Astrocyte (in vitro differentiated cells and primary cell): ENCODE data around the gene PRPSAP1. TPM values are rescaled to one million over a fixed set of nuclear protein-coding genes. Genes with fewer than 3 reads are reported as not detected.

ENCODE experiments used
- DNase-seq: peaks from one replicate; pipeline ENCODE4 v3.0.0-alpha.2; 2010; ENCODE audit warnings: low read depth
- FAIRE-seq: peaks from 2 replicates; lab custom pipeline; 2011; peaks lifted over from hg19 to GRCh38; lab: Jason Lieb, UNC
- H2AFZ ChIP-seq: 2 replicates; pipeline ENCODE4 v1.6.0; 2012; ENCODE audit warnings: low read depth, low read length, inconsistent platforms
- H3K27ac ChIP-seq: 2 replicates; pipeline ENCODE4 v1.5.1; 2011; ENCODE audit warnings: low read depth, low read length, inconsistent platforms
- H3K27me3 ChIP-seq: 2 replicates; pipeline ENCODE4 v1.6.0; 2011; ENCODE audit warnings: low read length, inconsistent platforms; ENCODE audit not compliant: insufficient read depth
- H3K36me3 ChIP-seq: 2 replicates; pipeline ENCODE4 v1.5.1; 2011; ENCODE audit warnings: low read length, inconsistent platforms; ENCODE audit not compliant: insufficient read depth
- H3K4me1 ChIP-seq: 2 replicates; pipeline ENCODE4 v1.5.1; 2011; ENCODE audit warnings: low read length, inconsistent platforms; ENCODE audit not compliant: insufficient read depth
- H3K4me2 ChIP-seq: 2 replicates; pipeline ENCODE4 v1.6.0; 2012; ENCODE audit warnings: low read length, inconsistent platforms
- H3K4me3 ChIP-seq: 2 replicates; pipeline ENCODE4 v1.5.1; 2011; ENCODE audit warnings: low read depth, mild to moderate bottlenecking, low read length, inconsistent platforms; ENCODE audit not compliant: insufficient read depth
- H3K79me2 ChIP-seq: 2 replicates; pipeline ENCODE4 v1.6.0; 2012; ENCODE audit warnings: mild to moderate bottlenecking, low read length, inconsistent platforms; ENCODE audit not compliant: insufficient read depth
- H3K9ac ChIP-seq: 2 replicates; pipeline ENCODE4 v1.6.0; 2012; ENCODE audit warnings: mild to moderate bottlenecking, low read length, inconsistent platforms
- H3K9me3 ChIP-seq: 2 replicates; pipeline ENCODE4 v1.5.1; 2012; ENCODE audit warnings: low read depth, mild to moderate bottlenecking, low read length, inconsistent platforms; ENCODE audit not compliant: insufficient read depth
- H4K20me1 ChIP-seq: 2 replicates; pipeline ENCODE4 v1.6.0; 2012; ENCODE audit warnings: low read length, inconsistent platforms; ENCODE audit not compliant: insufficient read depth
- H3K27ac Mint-ChIP-seq: one replicate; pipeline ENCODE4 v1.8.0; 2021; ENCODE audit warnings: mild to moderate bottlenecking, mixed read lengths; ENCODE audit not compliant: unreplicated experiment
- H3K27me3 Mint-ChIP-seq: one replicate; pipeline ENCODE4 v1.8.0; 2021; ENCODE audit warnings: low read depth, mixed read lengths; ENCODE audit not compliant: unreplicated experiment
- H3K36me3 Mint-ChIP-seq: one replicate; pipeline ENCODE4 v1.8.0; 2021; ENCODE audit warnings: low read depth, mixed read lengths; ENCODE audit not compliant: unreplicated experiment
- H3K4me1 Mint-ChIP-seq: one replicate; pipeline ENCODE4 v1.8.0; 2021; ENCODE audit warnings: low read depth, mixed read lengths; ENCODE audit not compliant: unreplicated experiment
- H3K4me3 Mint-ChIP-seq: one replicate; pipeline ENCODE4 v1.8.0; 2021; ENCODE audit warnings: mild to moderate bottlenecking, moderate library complexity, mixed read lengths; ENCODE audit not compliant: unreplicated experiment
- H3K9me3 Mint-ChIP-seq: one replicate; pipeline ENCODE4 v1.8.0; 2021; ENCODE audit warnings: mild to moderate bottlenecking, mixed read lengths; ENCODE audit not compliant: unreplicated experiment
- EZH2 ChIP-seq: IDR thresholded peaks from 2 replicates; pipeline ENCODE4 v1.6.1; 2012; ENCODE audit warnings: mild to moderate bottlenecking, low read length, inconsistent platforms; ENCODE audit not compliant: insufficient read depth
- total RNA-seq: library from RNA; stranded (reverse); gene quantifications from 2 replicates; pipeline ENCODE4 v1.2.1, GENCODE V29; 2021
- TF ChIP-seq, protein P1 (sequence below): IDR thresholded peaks from 2 replicates; pipeline ENCODE4 v1.5.1; 2011; ENCODE audit warnings: low read depth, mild to moderate bottlenecking, inconsistent platforms, low read length, moderate library complexity; ENCODE audit not compliant: insufficient read depth

PRPSAP1 gene
- total RNA-seq, 1 donor from 2014 or later: 36.2 TPM

- Mint-ChIP-seq H3K9me3 (no peaks in the 10 kb centered on the region), H3K36me3 (no peaks in the 10 kb centered on the region), H3K27me3 (peaks cover 2% of the 10 kb centered on the region), H3K4me3 (no peak overlapping the region), H3K27ac (no peak overlapping the region), H3K4me1 (peaks cover 4% of the 10 kb centered on the region)
- Histone ChIP-seq H3K27ac (no peak overlapping the region), H4K20me1 (peaks cover 8% of the 10 kb centered on the region), H3K27me3 (no peaks in the 10 kb centered on the region), H3K9ac (no peak overlapping the region), H3K9me3 (no peaks in the 10 kb centered on the region), H3K79me2 (peaks cover 11% of the 10 kb centered on the region), H3K4me3 (no peak overlapping the region), H3K4me2 (no peak overlapping the region), H2AFZ (no peak overlapping the region), H3K36me3 (no peaks in the 10 kb centered on the region), H3K4me1 (peaks cover 11% of the 10 kb centered on the region)
- FAIRE-seq: no peak
- TF ChIP-seq, protein P1, sequence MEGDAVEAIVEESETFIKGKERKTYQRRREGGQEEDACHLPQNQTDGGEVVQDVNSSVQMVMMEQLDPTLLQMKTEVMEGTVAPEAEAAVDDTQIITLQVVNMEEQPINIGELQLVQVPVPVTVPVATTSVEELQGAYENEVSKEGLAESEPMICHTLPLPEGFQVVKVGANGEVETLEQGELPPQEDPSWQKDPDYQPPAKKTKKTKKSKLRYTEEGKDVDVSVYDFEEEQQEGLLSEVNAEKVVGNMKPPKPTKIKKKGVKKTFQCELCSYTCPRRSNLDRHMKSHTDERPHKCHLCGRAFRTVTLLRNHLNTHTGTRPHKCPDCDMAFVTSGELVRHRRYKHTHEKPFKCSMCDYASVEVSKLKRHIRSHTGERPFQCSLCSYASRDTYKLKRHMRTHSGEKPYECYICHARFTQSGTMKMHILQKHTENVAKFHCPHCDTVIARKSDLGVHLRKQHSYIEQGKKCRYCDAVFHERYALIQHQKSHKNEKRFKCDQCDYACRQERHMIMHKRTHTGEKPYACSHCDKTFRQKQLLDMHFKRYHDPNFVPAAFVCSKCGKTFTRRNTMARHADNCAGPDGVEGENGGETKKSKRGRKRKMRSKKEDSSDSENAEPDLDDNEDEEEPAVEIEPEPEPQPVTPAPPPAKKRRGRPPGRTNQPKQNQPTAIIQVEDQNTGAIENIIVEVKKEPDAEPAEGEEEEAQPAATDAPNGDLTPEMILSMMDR: no peak
- no peak for DNase-seq
Observed at GRCh38 chr17:76356803-76357456, 3.2 kb upstream of the PRPSAP1 start.

GRCh38 chr17:76354747-76355310, 1.1 kb upstream of the PRPSAP1 start:
- Histone ChIP-seq H3K4me2 (peak overlapping the region; percentile 92), H2AFZ (peak overlapping the region; percentile 56), H3K79me2 (peaks cover 29% of the 10 kb centered on the region), H3K9me3 (no peaks in the 10 kb centered on the region), H4K20me1 (peaks cover 11% of the 10 kb centered on the region), H3K36me3 (no peaks in the 10 kb centered on the region), H3K27me3 (no peaks in the 10 kb centered on the region), H3K4me3 (no peak overlapping the region), H3K4me1 (peaks cover 15% of the 10 kb centered on the region), H3K9ac (no peak overlapping the region), H3K27ac (peak overlapping the region; percentile 4)
- H3K4me1 Mint-ChIP-seq: peaks cover 4% of the 10 kb centered on the region
- TF ChIP-seq EZH2: no peak
- TF ChIP-seq, protein P1: no peak
- H3K36me3 Mint-ChIP-seq: peaks cover 1% of the 10 kb centered on the region
- H3K27me3 Mint-ChIP-seq: peaks cover 2% of the 10 kb centered on the region
- no peaks in the 10 kb centered on the region for H3K9me3 Mint-ChIP-seq
- FAIRE-seq (no peak), DNase-seq (no peak)
- peak overlapping the region; percentile 93 for H3K4me3 Mint-ChIP-seq
- H3K27ac Mint-ChIP-seq: peak overlapping the region; percentile 45

- peak overlapping the region; percentile 65 for H3K4me3 ChIP-seq
- H2AFZ ChIP-seq: peak overlapping the region; percentile 90
- peak overlapping the region; percentile 92 for H3K4me2 ChIP-seq
- H3K36me3 ChIP-seq: no peaks in the 10 kb centered on the region
- H3K4me1 ChIP-seq: peaks cover 15% of the 10 kb centered on the region
- FAIRE-seq: no peak
- peaks cover 11% of the 10 kb centered on the region for H4K20me1 ChIP-seq
- H3K27ac ChIP-seq: peak overlapping the region; percentile 95
- Mint-ChIP-seq H3K27ac (peak overlapping the region; percentile 100), H3K4me3 (peak overlapping the region; percentile 93), H3K27me3 (no peaks in the 10 kb centered on the region), H3K36me3 (peaks cover 1% of the 10 kb centered on the region), H3K9me3 (no peaks in the 10 kb centered on the region), H3K4me1 (peaks cover 4% of the 10 kb centered on the region)
- TF ChIP-seq EZH2: no peak
- TF ChIP-seq, protein P1: no peak
- H3K27me3 ChIP-seq: no peaks in the 10 kb centered on the region
- H3K79me2 ChIP-seq: peaks cover 34% of the 10 kb centered on the region
- no peak for DNase-seq
- peak overlapping the region; percentile 85 for H3K9ac ChIP-seq
- H3K9me3 ChIP-seq: no peaks in the 10 kb centered on the region
Observed at GRCh38 chr17:76354317-76354729, 607 bp upstream of the PRPSAP1 start.
